NCI-H748 (cell line): ENCODE measurements around the gene ACTR10.
A peak's percentile ranks its signal among the peaks of the same experiment; 100 is the strongest.
"Not testable (repeated sequence)": the region's sequence is repeated elsewhere in the genome, so short reads cannot be mapped to it uniquely, and the experiment has no call there.

Experiments used
- DNase-seq: peaks from one replicate; lab custom pipeline; 2025; ENCODE audit not compliant: unreplicated experiment; lab: John Stamatoyannopoulos, UW

The ACTR10 gene

DNA sequence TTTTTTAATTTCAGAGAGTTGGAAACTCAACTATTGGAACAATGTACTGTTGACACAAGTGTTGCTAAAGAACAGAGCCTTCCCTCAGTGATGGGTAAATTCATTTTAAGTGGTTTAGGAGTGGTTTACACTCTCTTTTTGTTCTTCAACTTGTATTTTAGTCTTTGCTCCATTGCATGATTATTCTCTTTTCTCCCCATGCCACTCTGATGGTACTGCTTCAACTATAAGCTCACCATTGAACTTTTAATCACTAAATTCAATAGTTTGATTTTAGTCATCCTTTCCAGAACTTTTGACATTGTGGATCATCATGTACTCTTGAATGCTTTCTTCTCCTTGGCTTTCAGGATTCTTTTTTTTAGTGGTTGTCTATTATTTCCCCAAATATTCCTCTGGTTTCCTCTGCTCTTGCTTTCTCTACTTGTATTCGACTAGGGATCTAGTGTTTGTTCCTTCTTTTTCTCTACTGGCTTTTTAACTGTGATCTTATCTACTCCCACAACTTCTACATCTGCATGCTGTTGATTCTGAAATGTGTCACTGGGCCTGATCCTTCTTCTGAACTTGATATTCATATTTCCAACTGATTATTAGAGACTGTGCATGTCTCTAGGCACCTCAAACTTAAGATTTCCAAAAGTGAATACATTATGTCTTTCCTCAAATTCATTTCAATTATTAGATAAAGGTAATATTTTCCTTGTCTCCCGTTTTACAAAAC, 15.4 kb downstream of the ACTR10 start:
- no peak for DNase-seq

DNA sequence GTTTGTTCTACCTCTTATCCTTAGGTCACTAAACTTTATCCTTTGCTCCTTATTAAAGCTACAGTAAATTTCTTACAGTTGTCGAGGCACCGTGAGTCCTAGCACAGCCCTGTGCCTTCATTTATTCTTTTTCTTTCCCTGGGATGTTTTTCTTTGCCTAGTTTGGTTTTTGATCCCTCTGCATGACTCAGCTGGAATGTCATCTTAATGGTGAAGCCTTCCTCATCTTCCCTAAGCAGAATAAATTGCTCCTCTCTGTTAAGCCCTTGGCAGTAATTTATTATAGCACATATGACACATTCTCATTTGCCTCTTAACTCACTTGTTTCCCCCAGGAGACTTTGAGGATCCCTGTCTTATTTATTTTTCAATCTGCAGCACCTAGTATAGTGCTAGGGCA, 16.6 kb downstream of the ACTR10 start:
- no peak for DNase-seq

DNA sequence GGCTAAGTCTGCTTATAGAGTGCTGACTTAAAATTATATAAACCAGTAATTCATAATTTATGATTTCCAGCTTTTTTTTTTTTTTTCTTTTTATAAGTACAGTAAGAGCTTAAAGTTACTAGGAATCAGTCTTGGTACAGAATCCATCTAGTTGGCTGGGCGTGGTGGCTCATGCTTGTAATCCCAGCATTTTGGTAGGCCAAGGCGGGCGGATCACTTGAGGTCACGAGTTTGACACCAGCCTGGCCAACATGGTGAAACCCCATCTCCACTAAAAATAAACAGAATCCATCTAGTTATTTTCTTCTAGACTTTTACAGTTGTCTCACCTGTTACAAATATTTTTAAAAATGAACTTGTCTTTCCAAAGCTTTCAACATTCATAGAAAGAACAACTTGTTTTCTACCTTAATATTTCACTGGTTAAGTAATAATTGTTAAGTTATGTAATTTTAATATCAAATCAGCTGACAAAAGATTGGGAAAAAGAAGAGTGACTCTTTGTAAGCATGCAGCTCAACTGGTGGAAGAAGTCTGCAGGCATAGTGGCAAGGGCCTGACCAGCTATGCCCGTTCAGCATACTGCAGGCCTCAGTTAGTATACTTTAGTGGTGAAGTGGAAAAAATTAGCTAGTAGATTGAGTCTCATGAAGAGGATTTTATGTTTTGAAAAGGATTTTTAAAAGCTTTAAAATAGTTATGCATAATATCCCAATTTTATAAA, 27.3 kb downstream of the ACTR10 start:
- no peak for DNase-seq

DNA sequence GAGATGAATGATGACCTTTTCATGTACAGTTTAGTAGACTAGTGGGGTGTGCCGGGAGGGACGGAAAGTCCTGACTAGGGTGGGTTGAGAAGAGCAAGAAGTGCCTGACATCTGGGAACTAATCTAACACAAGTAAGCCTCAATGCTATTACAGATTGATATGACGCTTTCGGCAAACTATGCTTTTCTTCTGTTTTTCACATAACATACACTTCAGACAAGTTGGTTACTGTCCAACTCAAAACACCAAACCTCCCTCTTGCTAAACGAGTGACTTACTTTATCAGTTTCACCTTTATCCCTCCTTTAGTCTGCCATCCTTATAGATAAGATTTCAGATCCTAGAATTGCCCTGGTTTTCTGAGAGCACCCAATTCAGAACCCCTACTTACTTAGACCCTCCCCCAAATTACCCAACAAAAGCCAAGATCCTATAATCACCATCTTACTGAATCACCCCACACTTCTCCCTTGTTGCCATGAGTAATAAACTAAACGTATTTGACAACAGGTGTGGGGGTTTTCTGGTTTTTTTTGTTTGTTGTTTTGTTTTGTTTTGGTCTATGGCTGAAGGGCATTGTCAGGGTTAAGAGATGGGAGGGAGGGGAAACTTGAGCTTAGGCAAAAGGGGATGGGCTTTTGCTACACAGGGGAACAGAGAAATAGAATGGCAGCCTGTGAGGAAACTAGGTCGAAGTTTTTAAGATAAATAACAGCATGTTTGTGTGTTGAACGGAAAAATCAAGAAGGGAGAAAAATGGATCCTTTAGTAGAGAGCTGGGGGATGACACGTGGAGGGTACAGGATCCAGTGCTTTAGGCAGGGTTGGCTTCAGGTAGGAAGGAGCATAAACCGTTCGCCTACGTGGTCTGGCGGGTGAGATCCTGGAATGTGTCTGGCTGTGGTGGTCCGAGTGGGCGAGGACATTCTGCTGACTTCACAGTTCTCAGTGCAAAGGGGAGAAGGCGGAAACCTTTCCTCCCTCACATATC, 38.6 kb downstream of the ACTR10 start:
- DNase-seq, result peak; percentile 47

DNA sequence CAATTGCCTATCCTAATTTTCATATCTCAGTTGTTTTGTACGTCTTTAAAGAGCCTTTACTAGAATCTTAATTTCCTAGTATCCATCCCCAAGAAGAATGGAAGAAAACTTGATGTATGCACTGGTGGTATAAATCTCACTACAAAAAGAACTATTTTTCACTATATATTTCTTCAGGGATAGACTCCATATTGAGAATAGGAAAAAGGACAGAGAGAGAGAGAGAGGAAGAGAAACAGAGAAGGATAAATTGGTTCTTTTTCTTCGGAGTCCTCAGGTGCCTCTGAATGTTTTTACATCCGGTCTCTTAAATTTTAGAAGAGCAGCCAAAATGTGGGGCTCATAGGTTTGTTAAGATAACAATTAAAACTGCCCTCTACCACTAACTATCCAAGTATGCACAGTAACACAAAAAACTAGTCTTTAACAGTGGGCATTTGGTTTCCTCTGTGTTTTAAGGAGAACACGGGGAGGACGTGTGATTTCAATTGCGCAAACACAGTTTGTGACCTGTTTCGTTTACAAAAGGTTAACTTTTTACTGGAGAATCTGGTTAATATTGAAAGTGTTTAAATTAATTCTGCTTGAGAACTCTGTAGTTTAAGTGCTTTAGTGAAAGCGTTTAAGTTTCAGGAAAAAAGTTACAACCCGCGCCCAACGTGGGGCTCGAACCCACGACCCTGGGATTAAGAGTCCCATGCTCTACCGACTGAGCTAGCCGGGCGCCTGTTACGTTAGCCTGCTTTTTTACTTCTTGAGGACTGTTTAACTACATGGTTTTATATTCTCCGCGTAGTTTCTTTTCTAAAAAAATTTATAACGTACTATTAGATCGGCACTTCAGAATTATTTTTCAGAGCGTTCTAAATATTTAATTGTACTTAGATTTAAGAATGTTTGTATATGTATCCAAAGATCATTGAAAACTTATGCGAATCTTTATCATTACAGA, 39.6 kb downstream of the ACTR10 start:
- peak; percentile 60 for DNase-seq

DNA sequence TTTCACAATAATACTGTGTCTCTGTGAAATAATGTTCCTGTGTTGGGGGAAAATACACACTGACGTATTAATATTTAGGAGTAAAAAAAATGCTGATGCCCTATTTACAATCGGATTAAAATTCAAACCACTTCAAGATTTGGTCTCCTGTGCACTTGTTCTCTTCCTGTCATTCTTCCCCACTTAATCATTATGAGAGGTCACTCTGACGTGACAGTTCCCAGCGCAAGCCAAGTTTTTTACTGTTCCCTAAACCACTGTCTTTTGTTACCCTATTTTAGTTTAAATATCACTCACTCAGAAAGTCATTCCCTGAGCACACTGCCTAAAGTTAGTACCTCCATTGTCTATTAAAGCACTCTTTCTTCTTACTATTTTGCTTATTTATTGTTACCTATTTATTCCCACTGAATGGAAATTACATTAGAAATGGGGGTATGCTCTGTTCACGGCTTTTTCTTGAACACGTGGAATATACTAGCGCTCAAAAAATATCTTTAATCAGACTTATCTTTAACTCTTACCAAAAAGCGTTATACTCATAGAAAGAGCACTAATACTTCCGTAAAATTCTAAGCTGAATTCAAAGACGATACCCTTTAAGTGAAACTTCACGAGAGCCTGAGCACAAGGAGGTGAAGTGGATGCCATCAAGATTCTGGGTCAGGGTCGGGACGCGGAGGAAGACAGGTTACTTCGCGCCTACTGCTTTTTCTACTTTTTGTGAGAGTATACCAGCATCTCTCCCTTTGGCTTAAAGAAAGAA, 44.0 kb downstream of the ACTR10 start:
- DNase-seq, result peak; percentile 30

DNA sequence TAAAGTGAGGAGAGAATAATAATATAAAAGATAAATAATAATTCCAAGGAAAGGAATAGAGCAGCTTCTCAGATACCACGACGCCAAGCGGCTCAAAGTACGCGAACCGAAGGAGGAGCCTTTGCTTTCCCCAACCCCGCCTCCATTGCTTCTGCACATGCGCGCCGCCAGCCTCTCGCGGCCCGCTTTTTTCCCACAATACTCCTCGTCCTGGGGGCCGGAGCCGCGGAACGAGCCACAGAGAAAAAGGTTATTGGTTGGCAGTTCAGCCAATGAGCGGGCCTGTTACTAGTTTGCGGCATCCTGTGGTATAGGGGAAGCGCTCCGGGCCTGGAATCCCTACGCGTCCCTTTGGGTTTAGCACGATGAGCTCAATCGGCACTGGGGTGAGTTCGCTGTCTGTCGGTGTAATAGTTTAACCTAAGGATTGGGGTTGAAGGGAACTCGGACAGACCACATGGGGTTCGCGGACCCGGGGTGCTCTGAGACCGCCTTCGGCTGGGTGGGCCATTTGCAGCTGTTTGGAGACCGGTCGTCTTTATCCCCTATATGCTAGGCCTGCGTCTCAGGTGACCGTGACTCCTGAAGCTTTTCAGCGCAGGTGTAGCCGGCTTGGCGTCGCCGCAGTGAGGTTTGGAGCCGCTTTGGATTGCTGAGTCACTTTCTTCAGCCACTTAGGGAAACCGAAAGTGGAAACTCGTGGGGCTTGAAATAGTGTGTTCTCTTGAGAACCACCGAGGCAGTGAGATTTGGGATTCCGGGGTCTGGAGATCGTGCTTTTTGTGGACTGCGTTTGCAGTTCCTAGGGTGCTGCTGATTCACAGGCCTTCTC, 44.8 kb downstream of the ACTR10 start, which contains the start of gene PSMA3:
Gene PSMA3, plus strand, starts transcription at position 288 of the 832 bp plus-strand sequence. Its CDS starts 78 bp downstream, at position 366.
- peak; percentile 98 for DNase-seq

DNA sequence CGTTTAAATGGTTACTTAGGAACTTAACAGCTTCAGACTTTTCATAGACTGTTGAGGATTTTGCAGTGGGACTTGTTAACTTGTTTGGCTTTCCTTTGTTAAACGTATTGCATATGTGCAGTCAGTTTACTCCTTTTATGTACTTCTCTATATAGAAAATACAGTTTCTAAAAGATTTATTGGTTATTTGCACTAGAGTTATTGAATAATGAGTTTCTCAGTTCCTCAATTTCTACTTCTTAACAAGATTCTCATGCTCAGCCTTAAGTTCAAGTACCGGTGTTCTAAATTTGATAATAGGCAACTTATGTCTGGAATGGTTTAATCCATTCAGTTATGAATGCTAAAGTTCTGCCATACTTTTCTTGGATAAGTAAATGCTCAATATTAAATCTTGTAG, 45.6 kb downstream of the ACTR10 start:
- no peak for DNase-seq

DNA sequence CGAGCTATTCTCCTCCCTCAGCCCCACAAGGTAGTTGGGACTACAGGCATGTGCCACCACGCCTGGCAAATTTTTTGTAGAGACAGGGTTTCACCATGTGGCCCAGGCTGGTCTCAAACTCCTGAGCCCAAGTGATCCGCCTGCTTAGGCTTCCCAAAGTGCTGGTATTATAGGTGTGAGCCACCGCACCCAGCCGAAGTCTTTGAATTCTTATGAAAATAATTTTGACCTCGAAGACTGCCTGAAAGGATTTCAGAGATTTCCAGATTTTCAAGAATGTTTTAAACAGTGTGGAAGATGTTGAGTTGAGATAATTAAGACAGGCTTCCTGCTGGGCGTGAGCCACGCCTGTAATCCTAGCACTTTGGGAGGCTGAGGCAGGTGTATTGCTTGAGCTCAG, 49.7 kb downstream of the ACTR10 start:
- DNase-seq, result no peak

DNA sequence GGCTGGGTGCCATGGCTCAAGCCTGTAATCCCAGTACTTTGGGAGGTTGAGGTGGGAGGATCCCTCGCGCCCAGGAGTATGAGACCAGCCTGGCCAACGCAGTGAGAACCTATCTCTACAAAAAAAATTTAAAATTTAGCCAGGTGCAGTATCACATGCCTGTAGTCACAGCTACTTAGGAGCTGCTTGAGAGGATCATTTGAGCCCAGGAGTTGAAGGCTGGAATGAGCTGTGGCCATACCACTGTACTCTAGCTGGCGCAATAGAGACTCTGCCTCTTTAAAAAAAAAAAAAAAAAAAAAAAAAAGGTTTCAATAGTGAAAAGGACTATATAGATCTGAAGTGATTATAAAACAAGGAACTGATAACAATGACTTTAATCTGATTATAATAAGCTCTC, 58.2 kb downstream of the ACTR10 start:
- DNase-seq, result no peak

DNA sequence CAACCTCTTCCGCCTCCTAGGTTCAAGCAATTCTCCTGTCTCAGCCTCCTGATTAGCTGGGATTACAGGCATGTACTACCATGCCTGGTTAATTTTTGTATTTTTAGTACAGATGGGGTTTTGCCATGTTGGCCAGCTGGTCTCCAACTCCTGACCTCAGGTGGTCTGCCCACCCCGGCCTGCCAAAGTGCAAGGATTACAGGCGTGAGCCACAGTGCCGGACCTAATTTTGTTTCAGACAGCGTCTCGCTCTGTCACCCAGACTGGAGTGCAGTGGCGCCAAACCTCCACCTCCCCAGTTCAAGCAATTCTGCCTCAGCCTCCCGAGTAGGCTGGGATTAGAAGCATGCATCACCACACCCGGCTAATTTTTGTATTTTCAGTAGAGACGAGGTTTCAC, 62.1 kb downstream of the ACTR10 start:
- not testable (repeated sequence) for DNase-seq

DNA sequence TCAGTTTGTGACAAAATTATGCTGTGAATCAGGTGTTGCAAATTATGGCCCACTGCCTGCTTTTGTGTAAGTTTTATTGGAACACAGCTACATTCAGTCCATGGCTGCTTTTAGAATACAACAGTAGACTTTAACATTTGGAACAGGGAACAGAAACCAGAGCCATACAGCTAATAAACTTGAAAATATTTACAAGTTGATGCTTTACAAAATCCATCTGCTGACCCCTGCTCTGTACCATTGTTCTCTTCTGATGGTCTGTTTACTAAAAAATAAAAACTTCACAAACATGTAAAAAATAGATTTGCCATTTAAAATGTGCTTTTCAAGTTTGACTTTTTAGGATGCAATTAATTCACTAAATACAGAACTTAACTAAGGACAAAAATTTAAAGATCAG, 65.5 kb downstream of the ACTR10 start:
- no peak for DNase-seq

DNA sequence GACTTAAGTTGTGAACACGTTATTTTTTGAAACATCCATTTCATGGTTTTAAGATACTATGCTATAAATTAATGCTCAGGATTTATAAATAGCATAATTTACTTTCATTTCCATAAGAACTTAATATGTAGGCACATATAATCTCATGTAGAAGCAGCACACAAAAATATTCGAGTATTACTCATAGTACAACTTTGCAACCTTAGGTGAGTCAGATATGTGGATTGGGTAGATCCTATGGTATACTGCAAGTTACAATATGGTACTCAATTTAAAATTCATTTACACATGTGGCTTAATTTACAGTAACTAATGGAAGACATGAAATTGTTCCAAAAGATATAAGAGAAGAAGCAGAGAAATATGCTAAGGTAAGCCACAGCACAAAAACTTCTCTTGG, 70.7 kb downstream of the ACTR10 start:
- DNase-seq, result no peak

DNA sequence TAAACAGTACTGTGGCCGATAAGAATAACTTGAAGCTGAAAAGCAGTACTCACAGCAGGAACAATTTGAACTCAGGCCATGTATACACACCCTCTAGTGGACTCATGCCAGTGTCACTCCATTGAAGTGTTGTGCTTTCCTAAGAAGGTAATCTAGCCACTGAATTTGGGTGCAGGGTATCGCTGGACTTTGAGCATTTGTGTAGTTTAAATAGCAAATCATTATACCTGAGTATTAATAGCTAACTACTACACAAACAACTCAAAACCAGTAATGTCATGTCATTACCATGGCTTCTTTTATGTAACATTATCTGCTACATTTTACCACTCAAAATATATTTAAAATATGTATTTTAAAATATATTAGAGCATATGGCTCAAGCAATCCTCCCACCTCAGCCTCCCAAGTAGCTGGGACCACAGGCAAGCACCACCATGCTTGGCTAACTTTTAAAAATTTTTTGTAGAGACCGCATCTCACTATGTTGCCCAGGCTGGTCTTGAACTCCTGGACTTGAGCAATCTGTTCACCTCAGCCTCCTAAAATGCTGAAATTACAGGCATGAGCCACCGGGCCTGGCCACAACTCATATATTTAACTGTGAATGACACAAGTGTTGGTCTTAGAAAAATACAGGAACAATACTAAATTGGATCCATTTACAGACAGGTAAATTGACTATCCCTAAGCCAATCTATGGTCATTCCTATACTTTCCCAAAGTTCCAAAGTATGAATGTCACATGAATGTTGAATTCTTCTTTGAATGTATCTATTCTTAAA, 72.8 kb downstream of the ACTR10 start:
- DNase-seq, result no peak

DNA sequence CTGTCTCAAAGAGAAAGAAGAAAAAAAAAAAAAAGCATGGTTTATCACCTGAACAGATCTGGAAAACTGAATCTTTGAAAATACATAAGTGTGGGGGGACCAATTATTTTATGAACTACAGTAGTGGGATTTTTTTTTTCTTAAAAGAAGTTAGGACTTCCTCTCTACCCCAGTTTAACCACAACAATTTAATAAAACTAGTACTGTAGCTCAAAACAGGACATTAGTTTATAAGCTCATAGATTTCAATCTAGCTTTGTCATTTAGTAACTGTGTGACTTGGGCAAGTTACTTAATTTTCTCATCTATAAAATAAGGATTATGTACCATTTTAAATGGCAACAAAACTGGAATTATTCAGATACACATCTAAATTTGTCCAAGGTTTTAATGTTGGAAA, 74.9 kb downstream of the ACTR10 start:
- DNase-seq, result no peak

DNA sequence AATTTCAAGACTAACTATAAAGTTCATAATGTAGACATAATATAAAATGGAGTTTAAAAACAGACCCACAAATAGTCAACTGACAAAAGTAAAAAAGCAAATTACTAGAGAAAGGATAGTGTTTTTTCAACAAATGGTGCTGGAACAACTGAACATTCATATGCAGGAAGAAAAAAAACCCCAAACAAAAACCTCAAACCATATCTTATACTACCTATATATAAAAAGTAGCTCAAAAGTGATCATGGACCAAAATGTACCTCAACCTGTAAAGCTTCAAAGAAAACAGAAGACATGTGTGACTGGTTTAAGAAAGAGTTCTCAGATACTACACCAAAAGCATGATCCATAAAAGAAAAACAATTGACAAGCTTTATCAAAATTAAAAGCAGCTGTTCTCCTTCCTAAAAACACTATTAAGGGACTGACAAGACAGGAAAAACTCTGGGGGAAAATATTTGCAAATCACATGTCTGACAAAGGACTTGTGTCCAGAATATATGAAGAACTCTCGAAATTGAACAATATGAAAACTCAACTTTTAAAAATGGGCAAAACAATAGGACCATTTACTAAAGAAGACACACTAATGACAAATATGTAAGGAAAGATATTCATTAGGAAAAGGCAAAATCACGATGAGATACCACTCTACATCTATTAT, 75.7 kb downstream of the ACTR10 start:
- DNase-seq, result no peak

DNA sequence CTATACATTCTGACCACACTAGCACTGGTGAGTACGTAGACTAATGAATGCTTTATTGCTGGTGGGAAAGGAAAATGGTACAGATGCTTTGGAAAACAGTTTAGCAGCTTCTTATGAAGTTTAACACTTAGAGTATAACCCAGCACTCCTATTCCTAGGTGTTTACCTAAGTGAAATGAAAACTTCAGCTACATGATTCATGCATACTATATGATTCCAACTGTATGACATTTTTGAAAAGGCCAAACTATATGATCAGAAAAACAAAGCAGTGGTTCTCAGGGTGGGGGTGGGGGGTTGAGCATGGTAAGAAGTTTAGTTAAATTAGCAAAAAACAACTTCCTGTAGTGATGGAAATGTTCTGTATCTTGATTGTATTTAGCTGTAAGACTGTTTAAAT, 76.3 kb downstream of the ACTR10 start:
- DNase-seq, result no peak
